WERI-Rb-1 (cell line): ENCODE data around the gene TSPAN5.

ENCODE experiments used
- DNase-seq: peaks from one replicate; pipeline ENCODE4 v3.0.0-alpha.2; 2020
- H3K27ac ChIP-seq: fragments of 250-450 bp; sonication (Bioruptor Pico); 2 replicates; pipeline ENCODE4 v1.5.1; 2020; ENCODE audit warnings: mild to moderate bottlenecking, moderate library complexity
- H3K27me3 ChIP-seq: fragments of 250-450 bp; sonication (Bioruptor Pico); 2 replicates; pipeline ENCODE4 v1.5.1; 2021; ENCODE audit warnings: mild to moderate bottlenecking, low read depth, moderate library complexity; ENCODE audit not compliant: insufficient read depth, severe bottlenecking
- H3K36me3 ChIP-seq: fragments of 250-450 bp; sonication (Bioruptor Pico); 2 replicates; pipeline ENCODE4 v1.5.1; 2020; ENCODE audit warnings: mild to moderate bottlenecking, moderate library complexity
- H3K4me3 ChIP-seq: 2 replicates; pipeline ENCODE4 v1.5.1; 2011; ENCODE audit warnings: low read depth, mild to moderate bottlenecking, control low read depth, low read length
- H3K9me3 ChIP-seq: fragments of 250-450 bp; sonication (Bioruptor Pico); 2 replicates; pipeline ENCODE4 v1.5.1; 2021; ENCODE audit warnings: mild to moderate bottlenecking, moderate library complexity; ENCODE audit not compliant: severe bottlenecking
- TF ChIP-seq, protein P1 (sequence below): IDR thresholded peaks from 2 replicates; pipeline ENCODE4 v1.5.1; 2011; ENCODE audit warnings: low read depth, mild to moderate bottlenecking, control low read depth, inconsistent platforms, low read length

The TSPAN5 gene

DNA sequence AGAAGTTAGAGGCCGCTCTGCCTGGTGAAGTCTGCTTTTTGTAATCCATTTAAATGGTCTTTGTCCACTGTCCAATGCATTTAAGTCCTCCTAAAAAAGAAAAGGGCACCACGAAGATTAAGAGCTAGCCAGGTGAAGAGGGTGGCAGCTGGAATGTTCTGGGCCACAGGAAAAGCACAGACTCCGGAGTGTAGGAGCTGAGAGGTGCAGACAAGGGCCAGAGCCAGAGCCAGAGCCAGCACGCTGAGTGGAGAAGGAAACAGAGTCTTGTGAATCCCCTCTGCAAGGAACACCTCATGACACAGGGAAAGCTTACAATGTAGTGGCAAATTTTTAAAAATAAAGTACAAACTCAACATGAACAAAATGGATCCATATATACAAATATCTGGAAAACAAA lies 83.6 kb downstream of the TSPAN5 start:
- no peak overlapping the region for H3K4me3 ChIP-seq
- H3K27ac ChIP-seq, result peak overlapping the region; percentile 91
- peak; percentile 48 for DNase-seq
- no peaks in the 10 kb centered on the region for H3K9me3 ChIP-seq
- TF ChIP-seq, protein P1, sequence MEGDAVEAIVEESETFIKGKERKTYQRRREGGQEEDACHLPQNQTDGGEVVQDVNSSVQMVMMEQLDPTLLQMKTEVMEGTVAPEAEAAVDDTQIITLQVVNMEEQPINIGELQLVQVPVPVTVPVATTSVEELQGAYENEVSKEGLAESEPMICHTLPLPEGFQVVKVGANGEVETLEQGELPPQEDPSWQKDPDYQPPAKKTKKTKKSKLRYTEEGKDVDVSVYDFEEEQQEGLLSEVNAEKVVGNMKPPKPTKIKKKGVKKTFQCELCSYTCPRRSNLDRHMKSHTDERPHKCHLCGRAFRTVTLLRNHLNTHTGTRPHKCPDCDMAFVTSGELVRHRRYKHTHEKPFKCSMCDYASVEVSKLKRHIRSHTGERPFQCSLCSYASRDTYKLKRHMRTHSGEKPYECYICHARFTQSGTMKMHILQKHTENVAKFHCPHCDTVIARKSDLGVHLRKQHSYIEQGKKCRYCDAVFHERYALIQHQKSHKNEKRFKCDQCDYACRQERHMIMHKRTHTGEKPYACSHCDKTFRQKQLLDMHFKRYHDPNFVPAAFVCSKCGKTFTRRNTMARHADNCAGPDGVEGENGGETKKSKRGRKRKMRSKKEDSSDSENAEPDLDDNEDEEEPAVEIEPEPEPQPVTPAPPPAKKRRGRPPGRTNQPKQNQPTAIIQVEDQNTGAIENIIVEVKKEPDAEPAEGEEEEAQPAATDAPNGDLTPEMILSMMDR, result no peak
- H3K27me3 ChIP-seq, result no peaks in the 10 kb centered on the region
- H3K36me3 ChIP-seq, result no peaks in the 10 kb centered on the region

DNA sequence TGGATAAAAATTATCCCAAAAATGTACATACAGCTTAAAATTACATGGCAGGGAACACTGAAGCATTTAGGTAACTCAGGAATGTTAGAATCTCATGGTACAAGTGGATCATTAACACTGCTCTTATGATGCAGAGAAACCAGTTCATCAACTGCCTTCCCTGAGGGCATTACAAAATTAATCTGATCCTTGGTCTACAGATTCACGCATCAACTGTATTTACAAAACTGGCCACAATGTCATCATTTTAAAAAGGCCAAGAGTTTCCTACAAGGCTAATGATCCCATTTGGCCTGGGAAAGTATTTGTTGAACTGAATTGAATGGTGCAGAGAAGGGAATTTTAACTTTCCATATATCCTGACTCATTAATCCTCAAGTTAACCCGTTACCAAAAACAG lies 84.6 kb downstream of the TSPAN5 start:
- H3K27ac ChIP-seq, result peak overlapping the region; percentile 91
- DNase-seq, result no peak
- TF ChIP-seq, protein P1, result no peak

DNA sequence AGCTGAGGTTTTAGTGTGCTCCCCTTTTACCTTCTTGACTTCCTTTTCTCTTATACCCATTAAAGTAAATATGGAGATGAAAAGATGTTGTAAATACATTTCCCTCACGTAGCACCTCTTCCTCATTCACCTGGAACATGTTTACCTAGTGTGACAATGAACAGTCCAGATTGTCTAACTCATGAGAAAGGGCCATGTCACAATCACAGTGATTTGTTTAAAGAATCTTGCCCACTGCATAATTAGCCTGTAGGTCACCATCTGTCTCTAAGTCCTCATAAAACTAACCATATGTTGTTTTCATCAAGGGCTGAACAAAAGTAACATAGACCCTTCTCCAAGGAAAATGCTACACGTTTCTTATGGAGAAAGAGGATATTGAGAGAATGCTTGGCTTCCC lies 85.7 kb downstream of the TSPAN5 start:
- no peaks in the 10 kb centered on the region for H3K36me3 ChIP-seq
- TF ChIP-seq, protein P1, result no peak
- H3K27me3 ChIP-seq, result no peaks in the 10 kb centered on the region
- peak overlapping the region; percentile 91 for H3K27ac ChIP-seq
- H3K4me3 ChIP-seq, result no peak overlapping the region
- DNase-seq, result peak; percentile 42
- no peaks in the 10 kb centered on the region for H3K9me3 ChIP-seq

More for the DNA sequence above, 84.6 kb downstream of the TSPAN5 start:
- H3K4me3 ChIP-seq, result no peak overlapping the region
- no peaks in the 10 kb centered on the region for H3K27me3 ChIP-seq
- H3K36me3 ChIP-seq, result no peaks in the 10 kb centered on the region
- H3K9me3 ChIP-seq, result no peaks in the 10 kb centered on the region

DNA sequence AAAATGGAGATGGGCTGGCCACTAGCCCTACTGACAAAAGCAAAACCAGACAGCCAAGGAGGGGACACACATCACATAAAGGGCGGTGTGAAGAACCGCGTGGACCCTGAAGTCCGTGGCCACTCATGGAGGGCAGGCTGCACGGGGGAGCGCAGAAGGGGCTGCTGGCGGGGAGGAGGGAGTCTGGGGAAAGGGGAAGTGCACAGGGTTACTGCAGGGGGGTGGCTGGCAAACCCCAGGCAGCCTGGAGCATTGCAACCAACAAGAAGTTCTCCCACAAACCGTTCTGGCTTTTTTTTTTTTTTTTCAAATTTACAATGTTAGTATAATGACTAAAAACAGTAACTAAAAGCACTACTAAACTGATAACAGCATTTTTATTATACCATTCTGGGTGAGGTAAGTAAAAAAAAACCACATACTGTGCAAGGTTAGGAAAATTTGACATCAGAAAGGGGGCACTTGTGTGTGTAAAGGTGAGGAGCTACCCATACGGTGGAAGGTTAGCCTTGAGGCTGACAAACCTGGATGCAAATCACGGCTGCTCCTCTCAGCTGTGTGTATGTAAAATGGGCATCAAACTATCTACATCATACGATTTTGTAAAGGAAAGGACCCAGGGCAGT lies 87.1 kb downstream of the TSPAN5 start:
- no peak for DNase-seq
- Histone ChIP-seq H3K36me3 (no peaks in the 10 kb centered on the region), H3K4me3 (no peak overlapping the region), H3K9me3 (no peaks in the 10 kb centered on the region), H3K27ac (peak overlapping the region; percentile 91), H3K27me3 (no peaks in the 10 kb centered on the region)
- TF ChIP-seq, protein P1, result no peak

DNA sequence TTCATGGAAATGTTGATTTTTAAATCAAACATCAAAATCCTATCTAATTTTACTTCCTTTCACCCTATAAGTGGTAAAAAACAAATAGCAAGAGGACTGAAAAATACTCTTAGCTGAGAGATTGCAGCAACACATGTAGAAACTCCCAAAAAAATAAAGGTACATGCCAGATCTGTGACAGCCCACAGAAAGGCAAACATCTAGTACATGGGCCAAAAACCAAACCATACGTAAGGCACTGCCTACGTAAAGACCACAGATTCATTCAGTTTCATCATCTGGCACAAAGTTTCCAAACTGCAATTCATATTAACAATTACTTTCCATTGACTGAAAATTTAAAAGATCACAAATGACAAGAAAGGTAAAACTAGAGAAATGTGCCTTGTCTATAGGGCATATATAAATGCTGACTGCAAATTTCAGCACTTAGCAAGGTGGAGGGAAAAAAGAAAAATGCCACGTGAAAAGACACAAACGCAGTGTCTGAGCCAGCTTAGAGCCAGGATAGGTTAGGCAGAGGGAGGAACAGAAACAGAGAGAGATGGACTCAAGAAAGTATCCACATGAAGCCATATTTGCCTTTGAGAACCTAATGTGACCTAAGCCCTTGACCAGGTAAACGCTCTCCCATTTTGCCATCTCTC lies 88.1 kb downstream of the TSPAN5 start:
- Histone ChIP-seq H3K4me3 (no peak overlapping the region), H3K36me3 (no peaks in the 10 kb centered on the region), H3K9me3 (no peaks in the 10 kb centered on the region), H3K27ac (no peak overlapping the region), H3K27me3 (no peaks in the 10 kb centered on the region)
- TF ChIP-seq, protein P1, result no peak
- no peak for DNase-seq
